ENCODE results near the gene LY6G6F.
"Not testable (repeated sequence)": the region's sequence is repeated elsewhere in the genome, so short reads cannot be mapped to it uniquely, and the experiment has no call there.

The LY6G6F gene

DNA sequence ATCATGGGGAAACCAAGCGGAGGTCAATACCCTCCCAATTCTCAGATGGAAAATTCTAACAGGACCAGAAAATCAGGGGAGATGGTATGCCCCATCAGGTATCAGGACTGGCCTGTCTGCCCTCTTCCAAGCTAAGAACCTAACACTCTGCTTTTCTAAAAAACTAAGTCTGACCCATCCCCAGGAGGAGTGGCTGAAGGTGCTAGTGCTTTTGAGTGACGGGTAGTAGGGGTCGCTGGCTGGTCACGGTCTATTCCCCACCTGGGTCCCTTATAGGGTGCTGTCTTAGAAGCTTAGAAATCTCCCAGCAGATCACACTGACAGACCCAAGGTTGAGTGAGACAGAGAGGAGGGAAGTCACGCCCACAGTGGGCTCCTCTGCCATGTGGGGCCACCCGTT lies 13.1 kb upstream of the LY6G6F start:
- H3K36me3 ChIP-seq (ENCODE audit: control insufficient read depth, low read depth, low read length): peaks cover 16% of the 10 kb centered on the region
- no peaks in the 10 kb centered on the region for H3K4me1 ChIP-seq (ENCODE audit: control insufficient read depth, low read depth, low read length)
- no peak overlapping the region for H3K27ac ChIP-seq (ENCODE audit: low read length)
- H3K4me3 ChIP-seq (ENCODE audit: low read length): no peak overlapping the region
- H3K9me3 ChIP-seq (ENCODE audit: control insufficient read depth, low read depth, low read length): no peaks in the 10 kb centered on the region
- no peaks in the 10 kb centered on the region for H3K27me3 ChIP-seq (ENCODE audit: control insufficient read depth, insufficient read depth, low read length)
- H3K9ac ChIP-seq (ENCODE audit: low read length): no peak overlapping the region

DNA sequence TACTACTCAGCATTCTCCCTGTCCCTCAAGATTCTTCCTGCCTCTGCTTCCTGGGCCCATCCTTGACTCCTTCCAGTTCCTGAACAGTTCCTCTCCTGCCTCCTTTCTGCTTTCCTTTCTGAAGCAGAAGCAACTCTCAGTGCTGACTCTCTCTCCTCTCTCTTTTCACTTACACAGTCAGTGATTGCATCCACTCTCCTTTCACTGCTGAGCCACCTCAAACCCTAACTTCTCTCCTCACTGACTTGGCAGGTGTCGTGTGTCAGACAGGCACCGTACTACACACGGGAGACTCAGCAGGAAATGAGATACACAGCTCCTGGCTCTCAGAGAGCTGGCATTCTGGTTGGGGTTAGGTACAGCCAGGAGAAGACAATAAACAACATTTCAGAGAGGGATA lies 9.1 kb upstream of the LY6G6F start:
- H3K27me3 ChIP-seq (ENCODE audit: control insufficient read depth, insufficient read depth, low read length): no peaks in the 10 kb centered on the region

DNA sequence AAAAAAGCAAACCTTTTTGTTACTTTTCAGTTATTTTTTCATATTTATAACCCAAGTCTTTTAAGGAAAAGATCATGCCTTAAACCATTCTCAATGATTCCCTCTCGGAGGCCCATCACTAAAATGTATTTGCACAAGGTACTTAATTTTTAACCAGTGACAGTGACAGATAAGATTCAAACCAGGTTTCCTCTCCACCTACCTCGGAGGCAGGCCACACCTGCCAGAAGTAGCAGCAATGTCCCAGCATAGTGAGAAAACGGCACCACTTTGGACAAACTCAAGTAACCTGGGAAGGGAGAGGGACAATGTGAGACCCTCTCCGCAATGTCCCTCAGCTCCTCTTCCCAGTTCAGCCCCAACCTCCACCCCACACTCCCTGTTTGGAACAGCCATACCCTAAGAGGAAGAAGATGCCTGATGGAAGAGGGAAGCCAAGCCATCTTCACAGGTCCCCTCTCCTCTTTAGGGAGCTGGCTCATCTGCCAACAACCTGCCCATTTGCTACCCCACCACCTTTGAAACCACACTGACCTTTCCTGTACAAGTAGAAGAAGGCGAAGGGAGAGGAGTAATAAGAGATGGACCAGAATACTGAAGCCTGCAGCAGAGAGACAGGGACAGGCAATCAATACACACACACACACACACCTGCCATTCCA lies 5.8 kb upstream of the LY6G6F start:
- H3K27ac ChIP-seq (ENCODE audit: low read length): no peak overlapping the region
- H3K4me3 ChIP-seq (ENCODE audit: low read length): no peak overlapping the region

More for the DNA sequence above, 9.1 kb upstream of the LY6G6F start:
- Histone ChIP-seq H3K27ac (ENCODE audit: low read length) (no peak overlapping the region), H3K4me3 (ENCODE audit: low read length) (no peak overlapping the region), H3K9me3 (ENCODE audit: control insufficient read depth, low read depth, low read length) (no peaks in the 10 kb centered on the region), H3K4me1 (ENCODE audit: control insufficient read depth, low read depth, low read length) (no peaks in the 10 kb centered on the region), H3K36me3 (ENCODE audit: control insufficient read depth, low read depth, low read length) (peaks cover 13% of the 10 kb centered on the region), H3K9ac (ENCODE audit: low read length) (no peak overlapping the region)

DNA sequence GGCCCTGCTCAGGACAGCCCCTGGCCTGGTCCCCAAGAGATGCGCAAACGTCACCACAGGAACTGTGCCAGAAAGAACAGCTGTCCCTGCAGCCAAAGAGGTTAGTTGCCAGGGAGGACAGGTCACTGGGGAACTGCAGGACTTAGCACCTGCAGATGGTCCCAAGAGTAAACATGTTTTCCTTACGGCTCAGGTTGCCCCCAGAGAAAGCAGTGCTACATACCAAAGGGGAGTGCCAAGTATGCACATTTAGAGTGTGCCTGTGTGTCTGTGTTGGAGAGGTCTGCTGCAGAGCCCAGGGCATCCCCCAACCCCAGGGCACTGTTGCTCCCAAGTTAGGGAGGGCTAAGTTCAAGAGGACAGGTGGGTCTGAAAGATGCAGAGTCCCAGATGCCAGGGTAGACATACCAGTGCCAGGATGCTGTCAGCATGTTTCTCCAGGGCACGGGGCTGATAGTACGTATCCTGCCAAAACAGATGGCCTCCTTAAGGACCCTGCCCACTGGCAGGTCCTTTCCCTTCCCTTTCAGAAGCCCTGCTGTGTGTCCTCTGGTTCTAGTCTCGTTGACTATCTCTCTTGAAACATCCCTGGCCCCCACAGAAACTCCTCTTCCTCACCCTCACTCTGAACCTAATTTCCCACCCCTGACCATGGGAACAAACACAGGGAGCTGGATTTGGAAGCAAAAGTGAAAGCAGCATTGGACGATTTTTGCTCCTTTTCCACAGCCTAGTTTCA lies 4.8 kb upstream of the LY6G6F start:
- H3K9me3 ChIP-seq (ENCODE audit: control insufficient read depth, low read depth, low read length): no peaks in the 10 kb centered on the region
- no peak overlapping the region for H3K27ac ChIP-seq (ENCODE audit: low read length)
- no peaks in the 10 kb centered on the region for H3K27me3 ChIP-seq (ENCODE audit: control insufficient read depth, insufficient read depth, low read length)
- no peaks in the 10 kb centered on the region for H3K4me1 ChIP-seq (ENCODE audit: control insufficient read depth, low read depth, low read length)
- peak overlapping the region; percentile 91 for H3K9ac ChIP-seq (ENCODE audit: low read length)
- H3K36me3 ChIP-seq (ENCODE audit: control insufficient read depth, low read depth, low read length): no peaks in the 10 kb centered on the region
- H3K4me3 ChIP-seq (ENCODE audit: low read length): peak overlapping the region; percentile 97

More for the DNA sequence above, 5.8 kb upstream of the LY6G6F start:
- Histone ChIP-seq H3K36me3 (ENCODE audit: control insufficient read depth, low read depth, low read length) (peaks cover 4% of the 10 kb centered on the region), H3K4me1 (ENCODE audit: control insufficient read depth, low read depth, low read length) (no peaks in the 10 kb centered on the region), H3K27me3 (ENCODE audit: control insufficient read depth, insufficient read depth, low read length) (no peaks in the 10 kb centered on the region), H3K9me3 (ENCODE audit: control insufficient read depth, low read depth, low read length) (no peaks in the 10 kb centered on the region), H3K9ac (ENCODE audit: low read length) (no peak overlapping the region)

DNA sequence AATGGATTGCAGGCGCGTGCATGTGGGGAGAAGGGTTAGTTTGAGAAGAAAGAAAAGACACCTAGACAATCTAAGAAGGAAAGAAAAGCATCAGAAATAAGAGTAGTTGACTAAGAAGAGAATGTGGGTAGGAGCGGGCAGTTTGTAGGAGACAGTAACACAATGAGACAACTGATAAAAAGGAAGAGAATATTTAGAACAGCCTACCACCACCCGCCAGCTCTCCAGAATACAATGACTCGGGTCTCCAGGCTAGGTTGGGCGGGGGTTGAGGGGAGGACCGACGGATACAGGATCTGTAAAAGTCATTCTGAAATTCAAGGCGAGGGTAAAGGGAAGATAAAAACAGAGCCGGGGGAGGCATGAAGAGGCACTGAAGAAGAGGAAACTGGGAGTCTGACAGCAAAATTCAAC lies 4.3 kb upstream of the LY6G6F start:
- Histone ChIP-seq H3K36me3 (ENCODE audit: control insufficient read depth, low read depth, low read length) (no peaks in the 10 kb centered on the region), H3K4me3 (ENCODE audit: low read length) (peak overlapping the region; percentile 97), H3K27me3 (ENCODE audit: control insufficient read depth, insufficient read depth, low read length) (no peaks in the 10 kb centered on the region), H3K9ac (ENCODE audit: low read length) (peak overlapping the region; percentile 91), H3K9me3 (ENCODE audit: control insufficient read depth, low read depth, low read length) (no peaks in the 10 kb centered on the region), H3K27ac (ENCODE audit: low read length) (no peak overlapping the region), H3K4me1 (ENCODE audit: control insufficient read depth, low read depth, low read length) (no peaks in the 10 kb centered on the region)

DNA sequence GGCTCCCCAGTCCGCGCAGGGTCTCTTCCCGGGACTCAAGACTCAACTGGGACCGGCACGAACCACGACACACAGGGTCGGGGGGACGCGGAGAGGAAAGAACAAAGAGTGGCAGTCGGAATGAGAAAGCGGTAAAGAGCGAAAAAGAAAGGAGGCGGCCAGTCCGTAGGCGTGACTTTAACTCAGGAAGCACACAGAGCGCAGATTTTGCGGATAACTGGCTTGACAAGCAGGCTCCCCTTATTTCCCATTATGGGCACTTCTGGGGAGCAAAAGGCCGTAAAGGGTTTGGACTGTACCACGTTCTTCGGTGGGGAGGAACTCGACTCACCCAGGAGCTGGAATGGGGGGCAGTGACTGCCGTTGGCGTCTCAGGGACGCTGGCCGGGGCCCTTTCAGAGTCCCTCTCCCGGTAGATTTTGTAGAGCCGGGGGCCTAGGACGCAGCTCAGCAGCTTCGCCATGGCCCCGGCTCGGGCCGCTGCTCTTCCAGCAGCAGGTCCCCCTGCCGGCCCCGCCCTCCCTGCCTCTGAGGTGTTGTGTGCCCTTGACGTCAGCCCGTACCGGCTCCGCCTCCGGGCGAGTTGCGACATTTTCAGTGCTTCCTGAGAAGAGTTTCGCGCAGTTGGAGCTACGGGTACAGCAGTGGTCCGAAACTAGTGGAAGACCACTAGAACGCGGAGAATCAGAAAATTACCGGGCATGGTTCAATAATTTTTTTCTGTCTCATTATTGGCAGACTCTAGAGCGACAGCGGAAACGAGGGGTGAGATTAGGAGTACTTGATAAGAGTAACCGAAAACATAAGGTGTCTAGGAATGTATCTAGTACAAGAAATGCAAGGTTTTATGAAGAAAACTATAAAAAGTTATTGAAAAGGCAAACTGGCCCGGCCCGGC lies 3.6 kb upstream of the LY6G6F start, which contains the start of gene ABHD16A:
ABHD16A (minus strand) TSS at position 506 of the 898 bp plus-strand sequence; CDS start at position 463, 43 bp downstream.
- Histone ChIP-seq H3K36me3 (ENCODE audit: control insufficient read depth, low read depth, low read length) (no peaks in the 10 kb centered on the region), H3K4me3 (ENCODE audit: low read length) (peak within 1 kb of the TSS; percentile 97), H3K9ac (ENCODE audit: low read length) (peak within 1 kb of the TSS; percentile 91), H3K9me3 (ENCODE audit: control insufficient read depth, low read depth, low read length) (no peaks in the 10 kb centered on the region), H3K27ac (ENCODE audit: low read length) (peak within 1 kb of the TSS; percentile 78), H3K27me3 (ENCODE audit: control insufficient read depth, insufficient read depth, low read length) (no peaks in the 10 kb centered on the region), H3K4me1 (ENCODE audit: control insufficient read depth, low read depth, low read length) (no peaks in the 10 kb centered on the region)

DNA sequence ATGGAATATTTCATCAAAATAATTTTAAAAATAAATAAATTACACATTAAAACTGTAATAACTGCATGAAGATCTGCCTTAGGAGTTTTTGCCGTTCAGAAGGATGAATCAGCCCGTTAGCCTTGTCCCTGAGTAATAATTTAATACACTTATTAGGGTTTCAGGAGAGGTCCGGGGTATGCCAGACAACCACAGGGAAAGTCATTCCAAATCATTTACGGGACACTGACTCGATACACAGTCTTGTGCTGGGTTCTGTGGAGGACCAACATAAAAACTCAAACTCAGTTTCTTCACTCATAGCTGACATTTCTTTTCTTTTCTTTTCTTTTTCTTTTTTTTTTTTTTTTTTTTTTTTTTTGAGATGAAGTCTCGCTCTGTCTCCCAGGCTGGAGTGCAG lies 735 bp upstream of the LY6G6F start:
- no peaks in the 10 kb centered on the region for H3K27me3 ChIP-seq (ENCODE audit: control insufficient read depth, insufficient read depth, low read length)
- no peak overlapping the region for H3K27ac ChIP-seq (ENCODE audit: low read length)
- H3K4me1 ChIP-seq (ENCODE audit: control insufficient read depth, low read depth, low read length): no peaks in the 10 kb centered on the region
- no peaks in the 10 kb centered on the region for H3K36me3 ChIP-seq (ENCODE audit: control insufficient read depth, low read depth, low read length)
- no peak overlapping the region for H3K4me3 ChIP-seq (ENCODE audit: low read length)
- no peak overlapping the region for H3K9ac ChIP-seq (ENCODE audit: low read length)
- H3K9me3 ChIP-seq (ENCODE audit: control insufficient read depth, low read depth, low read length): no peaks in the 10 kb centered on the region

DNA sequence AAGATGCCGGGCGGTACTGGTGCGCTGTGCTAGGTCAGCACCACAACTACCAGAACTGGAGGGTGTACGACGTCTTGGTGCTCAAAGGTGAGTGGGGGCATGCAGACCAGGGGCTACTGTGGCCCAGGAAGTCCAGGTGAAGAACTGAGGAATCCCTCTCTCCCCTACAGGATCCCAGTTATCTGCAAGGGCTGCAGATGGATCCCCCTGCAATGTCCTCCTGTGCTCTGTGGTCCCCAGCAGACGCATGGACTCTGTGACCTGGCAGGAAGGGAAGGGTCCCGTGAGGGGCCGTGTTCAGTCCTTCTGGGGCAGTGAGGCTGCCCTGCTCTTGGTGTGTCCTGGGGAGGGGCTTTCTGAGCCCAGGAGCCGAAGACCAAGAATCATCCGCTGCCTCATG lies 1.0 kb downstream of the LY6G6F start:
- no peak overlapping the region for H3K4me3 ChIP-seq (ENCODE audit: low read length)
- H3K36me3 ChIP-seq (ENCODE audit: control insufficient read depth, low read depth, low read length): no peaks in the 10 kb centered on the region
- no peak overlapping the region for H3K9ac ChIP-seq (ENCODE audit: low read length)
- no peaks in the 10 kb centered on the region for H3K27me3 ChIP-seq (ENCODE audit: control insufficient read depth, insufficient read depth, low read length)
- no peak overlapping the region for H3K27ac ChIP-seq (ENCODE audit: low read length)
- no peaks in the 10 kb centered on the region for H3K4me1 ChIP-seq (ENCODE audit: control insufficient read depth, low read depth, low read length)
- no peaks in the 10 kb centered on the region for H3K9me3 ChIP-seq (ENCODE audit: control insufficient read depth, low read depth, low read length)

DNA sequence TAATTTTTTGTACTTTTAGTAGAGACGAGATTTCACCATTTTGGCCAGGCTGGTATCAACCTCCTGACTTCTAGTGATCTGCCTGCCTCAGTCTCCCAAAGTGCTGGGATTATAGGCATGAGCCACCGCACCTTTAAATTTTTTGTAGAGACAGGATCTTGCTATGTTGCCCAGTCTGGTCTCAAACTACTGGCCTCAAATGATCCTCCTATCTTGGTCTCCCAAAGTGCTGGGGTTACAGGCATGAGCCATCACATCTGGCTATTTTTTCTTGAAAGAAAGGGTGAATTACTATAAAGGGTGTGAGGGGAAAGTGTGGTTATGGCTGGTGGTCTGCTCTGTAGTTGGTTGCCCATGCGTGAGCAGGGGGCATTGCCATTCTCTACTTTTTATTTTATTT lies 1.6 kb downstream of the LY6G6F start:
- H3K4me3 ChIP-seq (ENCODE audit: low read length): no peak overlapping the region
- H3K9ac ChIP-seq (ENCODE audit: low read length): no peak overlapping the region
- no peaks in the 10 kb centered on the region for H3K27me3 ChIP-seq (ENCODE audit: control insufficient read depth, insufficient read depth, low read length)
- no peaks in the 10 kb centered on the region for H3K36me3 ChIP-seq (ENCODE audit: control insufficient read depth, low read depth, low read length)
- no peaks in the 10 kb centered on the region for H3K9me3 ChIP-seq (ENCODE audit: control insufficient read depth, low read depth, low read length)
- no peaks in the 10 kb centered on the region for H3K4me1 ChIP-seq (ENCODE audit: control insufficient read depth, low read depth, low read length)
- H3K27ac ChIP-seq (ENCODE audit: low read length): no peak overlapping the region

DNA sequence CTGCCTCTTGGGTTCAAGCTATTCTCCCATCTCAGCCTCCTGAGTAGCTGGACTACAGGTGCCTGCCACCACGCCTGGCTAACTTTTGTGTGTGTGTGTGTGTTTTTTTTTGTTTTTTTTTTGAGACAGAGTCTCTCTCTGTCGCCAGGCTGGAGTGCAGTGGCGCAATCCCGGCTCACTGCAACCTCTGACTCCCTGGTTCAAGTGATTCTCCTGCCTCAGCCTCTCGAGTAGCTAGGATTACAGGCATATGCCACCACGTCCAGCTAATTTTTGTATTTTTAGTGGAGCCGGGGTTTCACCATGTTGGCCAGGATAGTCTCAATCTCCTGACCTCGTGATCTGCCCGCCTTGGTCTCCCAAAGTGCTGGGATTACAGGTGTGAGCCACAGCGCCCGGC lies 2.5 kb downstream of the LY6G6F start:
- H3K9ac ChIP-seq (ENCODE audit: low read length); H3K27ac ChIP-seq (ENCODE audit: low read length); H3K9me3 ChIP-seq (ENCODE audit: control insufficient read depth, low read depth, low read length); H3K4me3 ChIP-seq (ENCODE audit: low read length); H3K4me1 ChIP-seq (ENCODE audit: control insufficient read depth, low read depth, low read length); H3K36me3 ChIP-seq (ENCODE audit: control insufficient read depth, low read depth, low read length); H3K27me3 ChIP-seq (ENCODE audit: control insufficient read depth, insufficient read depth, low read length): not testable (repeated sequence)

DNA sequence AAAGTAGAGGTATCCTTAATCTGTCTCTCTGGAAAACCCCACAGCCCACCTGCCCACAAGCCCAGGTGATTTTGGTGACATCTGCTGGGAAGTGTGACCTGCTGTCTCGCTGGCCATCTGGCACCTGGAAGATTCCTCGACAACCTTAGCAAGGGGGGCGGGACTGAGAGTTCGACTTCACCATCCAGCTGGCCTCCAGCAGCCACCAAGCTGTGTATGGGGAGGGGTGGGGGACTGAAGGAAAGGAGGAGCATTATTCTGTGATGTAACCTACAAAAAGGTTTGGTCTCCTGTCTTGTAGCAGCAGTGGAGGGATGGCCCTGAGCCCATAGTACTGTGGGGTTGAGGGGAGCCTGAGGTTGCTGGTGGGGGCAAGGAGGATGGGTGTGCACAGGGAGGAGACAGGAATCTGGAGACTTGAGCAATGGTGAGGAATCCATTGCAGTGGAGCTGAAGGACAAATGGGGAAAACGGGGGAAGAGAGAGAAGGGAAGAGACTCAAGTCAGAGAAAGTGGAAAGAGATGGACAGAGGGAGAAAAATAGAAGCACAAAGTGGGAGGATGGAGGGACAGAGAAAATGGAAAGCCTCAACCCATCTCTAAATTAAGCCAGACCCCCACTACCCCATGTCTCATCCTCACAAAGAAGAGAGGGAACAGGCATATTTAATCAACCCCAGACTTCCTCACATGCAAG lies 4.0 kb downstream of the LY6G6F start:
- Histone ChIP-seq H3K9ac (ENCODE audit: low read length) (no peak overlapping the region), H3K4me3 (ENCODE audit: low read length) (no peak overlapping the region), H3K9me3 (ENCODE audit: control insufficient read depth, low read depth, low read length) (no peaks in the 10 kb centered on the region), H3K27me3 (ENCODE audit: control insufficient read depth, insufficient read depth, low read length) (no peaks in the 10 kb centered on the region), H3K36me3 (ENCODE audit: control insufficient read depth, low read depth, low read length) (no peaks in the 10 kb centered on the region), H3K4me1 (ENCODE audit: control insufficient read depth, low read depth, low read length) (peaks cover 20% of the 10 kb centered on the region), H3K27ac (ENCODE audit: low read length) (no peak overlapping the region)

Data from iPS-18a (cell line).